Measurements from ENCODE around the gene ATXN7L3. TPM values are rescaled to one million over a fixed set of nuclear protein-coding genes. Genes with fewer than 3 reads are reported as not detected.

Gene ATXN7L3
- total RNA-seq, 1 experiment from 2014 or later: 36.9 TPM

DNA sequence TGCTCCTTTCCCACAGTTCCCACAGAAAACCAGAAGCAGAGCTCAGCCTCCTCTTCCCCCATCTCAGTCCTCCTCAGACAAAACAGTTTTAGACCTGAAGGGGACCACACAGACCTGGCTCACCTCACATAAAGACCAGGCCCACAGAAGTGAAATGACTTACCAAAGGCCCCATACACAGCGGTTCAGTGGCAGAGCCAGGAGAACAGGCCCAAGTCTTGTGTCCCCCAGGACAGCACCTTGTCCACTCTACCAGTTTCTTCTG, 14.5 kb upstream of the ATXN7L3 start:
- no peaks in the 10 kb centered on the region for H3K9me3 ChIP-seq (ENCODE audit: low read depth, low read length, poor library complexity, severe bottlenecking)
- ChIA-PET POLR2A (ENCODE audit: low non-redundant PET) (no interaction called here), CTCF (no interaction called here)
- H3K27ac ChIP-seq (ENCODE audit: low read depth, low read length, poor library complexity, severe bottlenecking): no peak overlapping the region
- no TSS peak for BruUV-seq (replicated peaks)
- no peak overlapping the region for H3K4me3 ChIP-seq (ENCODE audit: low read depth, low read length, poor library complexity, severe bottlenecking)
- intact Hi-C loops (cut with micrococcal nuclease; ENCODE audit: unreplicated experiment): loop anchor here (5.0 kb wide), 1 partner anchor 133 kb away; the partner anchor contains the start of gene GRN
- no peaks in the 10 kb centered on the region for H3K27me3 ChIP-seq (replicated peaks; ENCODE audit: insufficient read depth, low read depth, low read length, poor library complexity)
- H3K36me3 ChIP-seq (ENCODE audit: insufficient read depth, low read length, poor library complexity, severe bottlenecking): peaks cover 47% of the 10 kb centered on the region
- DNase-seq (ENCODE audit: low spot score): no peak
- no peak for TF ChIP-seq CTCF (conservative IDR thresholded peaks at IDR 0.05; ENCODE audit: low read depth, low read length)
- no peak for TF ChIP-seq EZH2 (IDR thresholded peaks at IDR 0.05; ENCODE audit: borderline replicate concordance, low read depth, low read length, poor library complexity, severe bottlenecking)
- H3K4me1 ChIP-seq (ENCODE audit: insufficient read depth, low read length, poor library complexity, severe bottlenecking): peaks cover 9% of the 10 kb centered on the region

DNA sequence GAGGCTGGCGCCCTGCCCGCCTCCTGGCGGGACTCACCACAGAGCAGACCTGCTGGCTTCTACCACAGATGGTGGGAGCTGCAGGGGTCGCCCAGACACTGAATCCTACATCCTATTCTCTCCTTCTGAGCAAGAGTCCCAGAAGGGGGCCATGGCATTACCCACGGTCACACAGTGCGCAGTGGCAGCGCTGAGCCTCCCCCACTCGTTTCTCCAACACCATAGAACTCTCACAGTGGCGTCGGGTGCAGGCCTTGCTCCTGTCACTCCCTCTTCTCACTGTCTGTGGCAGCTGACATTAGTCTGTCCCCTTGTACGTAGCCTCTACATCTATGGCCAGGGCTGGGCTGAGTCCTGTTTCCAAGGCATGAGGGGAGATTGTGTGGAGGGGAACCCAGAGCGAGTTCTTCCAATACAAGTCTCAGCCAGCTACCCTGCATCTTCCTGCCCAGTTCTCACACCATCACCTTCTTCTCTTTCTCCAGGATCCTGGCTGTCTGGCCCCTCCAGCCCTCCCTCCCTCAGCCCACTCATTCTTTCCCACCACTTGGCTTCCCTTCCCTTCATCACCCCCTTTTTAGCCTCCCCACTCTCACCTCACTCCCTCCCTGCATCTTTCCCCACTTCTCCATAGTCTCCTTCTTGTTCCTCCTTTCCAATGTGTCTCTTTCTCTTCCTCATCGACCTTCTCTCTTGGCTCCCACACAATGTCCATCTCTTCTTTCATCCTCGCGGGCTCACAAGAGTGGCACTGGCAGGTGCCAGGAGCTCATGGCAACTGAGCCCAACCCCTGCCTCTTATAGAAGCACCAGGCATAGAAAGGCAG, 13.9 kb upstream of the ATXN7L3 start:
- BruUV-seq (replicated peaks): no TSS peak
- H3K27me3 ChIP-seq (replicated peaks; ENCODE audit: insufficient read depth, low read depth, low read length, poor library complexity): no peaks in the 10 kb centered on the region
- ChIA-PET CTCF (no interaction called here), POLR2A (ENCODE audit: low non-redundant PET) (no interaction called here)
- H3K27ac ChIP-seq (ENCODE audit: low read depth, low read length, poor library complexity, severe bottlenecking): no peak overlapping the region
- H3K9me3 ChIP-seq (ENCODE audit: low read depth, low read length, poor library complexity, severe bottlenecking): no peaks in the 10 kb centered on the region
- TF ChIP-seq EZH2 (IDR thresholded peaks at IDR 0.05; ENCODE audit: borderline replicate concordance, low read depth, low read length, poor library complexity, severe bottlenecking) (no peak), CTCF (conservative IDR thresholded peaks at IDR 0.05; ENCODE audit: low read depth, low read length) (no peak)
- intact Hi-C loops (cut with micrococcal nuclease; ENCODE audit: unreplicated experiment): loop anchor here (5.0 kb wide), 1 partner anchor 134 kb away; the partner anchor contains the start of gene GRN
- H3K36me3 ChIP-seq (ENCODE audit: insufficient read depth, low read length, poor library complexity, severe bottlenecking): peaks cover 52% of the 10 kb centered on the region
- no peak overlapping the region for H3K4me3 ChIP-seq (ENCODE audit: low read depth, low read length, poor library complexity, severe bottlenecking)
- H3K4me1 ChIP-seq (ENCODE audit: insufficient read depth, low read length, poor library complexity, severe bottlenecking): peaks cover 9% of the 10 kb centered on the region
- no peak for DNase-seq (ENCODE audit: low spot score)

- Histone ChIP-seq H3K4me3 (ENCODE audit: low read depth, low read length, poor library complexity, severe bottlenecking) (no peak overlapping the region), H3K27ac (ENCODE audit: low read depth, low read length, poor library complexity, severe bottlenecking) (no peak overlapping the region), H3K36me3 (ENCODE audit: insufficient read depth, low read length, poor library complexity, severe bottlenecking) (peaks cover 58% of the 10 kb centered on the region), H3K4me1 (ENCODE audit: insufficient read depth, low read length, poor library complexity, severe bottlenecking) (peaks cover 7% of the 10 kb centered on the region), H3K9me3 (ENCODE audit: low read depth, low read length, poor library complexity, severe bottlenecking) (no peaks in the 10 kb centered on the region), H3K27me3 (replicated peaks; ENCODE audit: insufficient read depth, low read depth, low read length, poor library complexity) (no peaks in the 10 kb centered on the region)
- BruUV-seq (replicated peaks): no TSS peak
- TF ChIP-seq EZH2 (IDR thresholded peaks at IDR 0.05; ENCODE audit: borderline replicate concordance, low read depth, low read length, poor library complexity, severe bottlenecking): no peak
- no peak for TF ChIP-seq CTCF (conservative IDR thresholded peaks at IDR 0.05; ENCODE audit: low read depth, low read length)
- CTCF ChIA-PET: no interaction called here
- DNase-seq (ENCODE audit: low spot score): no peak
- POLR2A ChIA-PET (ENCODE audit: low non-redundant PET): no interaction called here
- intact Hi-C loops (cut with micrococcal nuclease; ENCODE audit: unreplicated experiment): loop anchor here (5.0 kb wide), 1 partner anchor 135 kb away; the partner anchor contains the start of gene GRN
These were observed 13.1 kb upstream of the ATXN7L3 start for GRCh38 chr17:44212507-44213402.
